ENCODE measurements around the gene TMBIM1.

The TMBIM1 gene

DNA sequence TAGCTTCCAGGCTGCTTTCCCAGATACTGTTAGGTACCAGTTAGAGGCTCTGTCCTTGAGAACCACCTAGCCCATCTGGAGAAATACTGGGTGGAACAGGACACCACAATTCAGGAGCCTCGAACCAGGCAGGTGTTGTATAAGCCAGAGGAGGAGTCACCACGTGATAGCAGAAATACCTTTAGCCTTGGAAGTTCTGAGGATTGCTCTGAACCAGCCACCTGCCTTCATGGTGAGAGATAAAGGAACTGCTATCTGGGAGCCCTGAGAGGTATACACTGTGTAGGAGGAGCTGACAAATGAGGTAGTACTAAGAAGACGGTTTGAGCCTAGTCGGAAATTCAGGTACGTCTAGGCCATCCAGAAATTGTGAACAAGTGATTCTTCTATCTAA lies 39.1 kb downstream of the TMBIM1 start:
- DNase-seq: no peak

- DNase-seq: no peak
These were observed 39.6 kb downstream of the TMBIM1 start for GRCh38 chr2:218252509-218253231.

DNA sequence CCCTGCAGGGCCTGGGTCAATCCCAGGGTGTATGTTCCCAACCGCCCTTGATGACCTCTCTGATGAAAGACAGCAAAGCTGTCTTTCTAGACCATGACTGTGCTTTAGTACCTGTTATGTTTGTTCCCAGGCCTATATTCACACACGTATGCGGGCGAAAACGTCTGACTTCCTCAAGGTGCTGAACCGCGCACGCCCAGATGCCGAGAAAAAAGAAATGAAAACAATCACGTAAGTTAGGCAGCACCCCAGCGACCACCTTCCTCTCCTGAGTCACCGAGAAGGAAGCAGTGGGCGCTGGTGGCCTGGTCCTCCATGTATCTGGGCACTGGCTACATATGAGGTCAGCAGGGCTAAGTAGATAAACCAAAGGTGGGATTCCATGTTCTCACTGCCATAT lies 42.6 kb downstream of the TMBIM1 start:
- DNase-seq: no peak

DNA sequence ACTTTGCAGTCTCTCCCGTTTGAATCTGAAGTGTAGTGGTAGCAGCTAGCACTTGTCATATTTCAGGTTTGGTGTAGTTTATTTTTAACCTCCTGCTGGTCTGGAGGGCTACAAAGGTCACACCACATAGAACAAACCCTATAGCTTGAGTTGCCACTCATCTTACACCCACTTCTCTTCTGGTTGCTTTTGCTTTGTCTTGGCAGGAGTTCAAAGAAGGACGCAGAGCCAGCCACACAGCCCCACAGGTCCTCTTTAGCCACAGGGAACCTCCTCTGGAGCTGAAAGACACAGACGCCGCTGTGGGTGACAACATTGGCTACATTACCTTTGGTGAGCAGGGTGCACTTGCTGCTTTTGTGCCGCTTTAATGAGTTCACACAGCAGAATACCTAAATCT lies 47.1 kb downstream of the TMBIM1 start:
- DNase-seq: no peak

DNA sequence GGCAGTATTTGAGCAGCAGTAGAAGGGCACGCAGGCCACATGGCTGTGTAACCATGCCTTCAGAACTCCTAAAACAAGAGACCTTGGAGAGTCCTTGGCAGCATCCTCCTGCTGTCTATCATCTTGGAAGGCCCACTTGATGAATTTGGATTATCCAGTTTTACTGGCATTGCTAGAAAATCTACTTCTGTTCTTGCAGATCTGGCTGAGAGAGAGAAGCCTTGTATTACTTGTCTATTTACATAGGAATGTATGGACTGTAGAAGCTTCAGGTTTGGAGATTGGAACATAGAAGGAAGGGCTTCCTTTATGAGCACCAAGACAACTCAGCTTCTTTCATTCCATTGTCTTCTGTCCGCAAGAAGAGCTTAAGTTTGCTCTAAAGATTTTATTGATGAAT lies 47.6 kb downstream of the TMBIM1 start:
- no peak for DNase-seq

DNA sequence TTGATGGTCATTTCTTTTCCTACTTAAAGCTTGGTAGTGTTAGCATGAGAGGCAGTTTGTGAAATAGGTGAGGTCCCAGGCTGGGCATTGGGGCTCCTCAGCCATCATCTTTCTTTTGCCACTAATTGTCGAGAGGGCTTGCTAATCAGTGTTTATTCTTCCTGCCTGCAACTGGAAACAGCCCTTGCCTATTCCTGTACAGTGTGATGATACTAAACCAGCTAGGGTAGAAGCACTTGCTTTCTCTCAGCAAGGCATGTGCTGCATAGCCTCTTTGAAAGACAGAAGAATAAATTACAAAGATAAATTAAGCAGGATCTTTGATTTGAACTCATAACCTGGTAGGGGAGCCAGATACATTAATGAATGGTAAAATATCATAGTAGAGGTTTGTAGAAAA lies 48.1 kb downstream of the TMBIM1 start:
- no peak for DNase-seq

DNA sequence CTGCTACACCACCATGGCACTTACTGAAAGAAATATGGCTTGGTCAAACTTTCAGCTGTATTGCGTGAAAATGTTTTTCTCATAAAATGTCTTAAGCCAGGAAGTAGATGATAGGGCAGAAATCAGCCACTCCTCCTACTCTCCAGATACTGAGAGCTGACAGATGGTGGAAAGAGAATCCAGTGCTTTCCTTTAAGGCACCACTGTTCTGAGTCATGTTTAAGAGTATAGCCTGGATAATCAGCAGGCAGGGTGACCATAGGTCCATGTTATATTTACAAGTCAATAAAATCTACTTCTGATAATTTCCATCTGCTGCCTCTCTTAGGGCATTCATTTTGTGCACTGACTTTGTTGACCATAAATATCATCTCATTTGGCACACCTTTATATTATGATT lies 53.4 kb downstream of the TMBIM1 start:
- peak; percentile 10 for DNase-seq

GRCh38 chr2:218236829-218237228 lies 55.5 kb downstream of the TMBIM1 start:
- no peak for DNase-seq

GRCh38 chr2:218235017-218235416 lies 57.3 kb downstream of the TMBIM1 start:
- DNase-seq: no peak

DNA sequence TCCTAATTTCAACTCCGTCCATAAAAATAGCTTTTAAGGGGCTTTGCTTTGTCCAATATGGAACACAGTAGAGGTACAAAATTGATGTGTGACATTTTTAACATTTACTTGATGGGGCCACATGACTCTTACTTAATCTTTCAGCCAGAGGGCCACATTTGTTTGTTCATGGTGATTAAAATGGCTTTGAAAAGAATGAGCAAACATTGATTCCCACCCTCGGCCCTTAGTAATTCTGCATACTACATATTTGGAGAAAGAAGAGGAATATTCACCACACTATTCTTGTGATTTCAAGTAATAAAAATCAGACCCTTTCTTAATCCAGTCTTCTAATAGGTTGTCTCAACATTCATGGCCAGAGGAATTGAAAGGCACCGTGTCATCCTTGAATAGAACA lies 57.8 kb downstream of the TMBIM1 start:
- DNase-seq: no peak

GRCh38 chr2:218233543-218233942 lies 58.8 kb downstream of the TMBIM1 start:
- DNase-seq: no peak

DNA sequence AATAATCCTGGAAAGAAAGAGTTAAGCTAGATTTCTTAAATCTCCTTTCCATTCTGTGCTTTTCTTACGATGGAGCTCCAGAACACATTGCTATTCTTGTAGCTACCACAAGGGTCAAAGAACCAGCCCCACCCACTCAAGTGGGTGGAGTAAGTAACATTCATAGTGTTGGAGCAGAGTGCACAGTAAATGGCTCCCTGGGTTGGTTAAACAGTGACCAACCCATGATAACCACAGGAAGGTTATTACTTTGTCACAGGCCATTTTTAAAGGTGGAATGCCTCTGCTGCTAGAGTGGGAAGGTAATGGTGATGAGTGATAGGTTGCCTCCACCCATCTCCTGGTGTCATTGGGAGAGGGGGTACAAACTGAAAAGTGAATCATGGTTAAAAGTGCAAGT lies 61.4 kb downstream of the TMBIM1 start:
- DNase-seq: no peak

DNA sequence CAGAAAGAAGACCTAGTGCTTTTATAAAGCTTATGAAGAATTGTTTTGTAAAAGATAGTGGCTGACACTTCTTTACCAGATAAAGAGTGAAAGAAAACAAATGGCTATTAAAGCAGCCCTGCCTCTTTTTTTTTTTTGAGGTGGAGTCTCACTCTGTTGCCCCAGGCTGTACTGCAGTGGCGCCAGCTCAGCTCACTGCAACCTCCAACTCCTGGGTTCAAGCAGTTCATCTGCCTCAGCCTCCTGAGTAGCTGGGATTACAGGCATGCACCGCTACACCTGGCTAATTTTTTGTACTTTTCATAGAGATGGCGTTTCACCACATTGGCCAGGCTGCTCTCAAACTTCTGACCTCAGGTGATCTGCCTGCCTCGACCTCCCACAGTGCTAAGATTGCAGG lies 62.5 kb downstream of the TMBIM1 start:
- no peak for DNase-seq

DNA sequence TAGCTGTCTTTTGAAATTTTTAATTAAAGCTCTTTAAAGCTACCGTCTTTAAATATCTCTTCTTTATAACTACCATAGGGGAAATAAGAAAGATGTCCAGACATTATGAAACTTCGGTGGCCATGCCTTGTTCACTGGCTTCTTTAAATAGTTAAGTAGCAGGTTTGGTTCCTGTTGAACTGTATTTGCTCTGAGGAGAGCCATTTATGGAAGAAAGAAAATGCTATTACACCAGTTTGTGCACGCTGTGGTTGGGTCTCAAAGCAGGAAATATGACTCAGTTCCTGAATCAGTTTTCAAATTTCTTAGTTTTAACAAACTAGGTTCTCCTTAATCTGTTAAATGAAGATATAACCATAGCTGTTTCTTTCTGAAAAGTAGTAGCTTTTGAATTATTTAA lies 63.1 kb downstream of the TMBIM1 start:
- no peak for DNase-seq

DNA sequence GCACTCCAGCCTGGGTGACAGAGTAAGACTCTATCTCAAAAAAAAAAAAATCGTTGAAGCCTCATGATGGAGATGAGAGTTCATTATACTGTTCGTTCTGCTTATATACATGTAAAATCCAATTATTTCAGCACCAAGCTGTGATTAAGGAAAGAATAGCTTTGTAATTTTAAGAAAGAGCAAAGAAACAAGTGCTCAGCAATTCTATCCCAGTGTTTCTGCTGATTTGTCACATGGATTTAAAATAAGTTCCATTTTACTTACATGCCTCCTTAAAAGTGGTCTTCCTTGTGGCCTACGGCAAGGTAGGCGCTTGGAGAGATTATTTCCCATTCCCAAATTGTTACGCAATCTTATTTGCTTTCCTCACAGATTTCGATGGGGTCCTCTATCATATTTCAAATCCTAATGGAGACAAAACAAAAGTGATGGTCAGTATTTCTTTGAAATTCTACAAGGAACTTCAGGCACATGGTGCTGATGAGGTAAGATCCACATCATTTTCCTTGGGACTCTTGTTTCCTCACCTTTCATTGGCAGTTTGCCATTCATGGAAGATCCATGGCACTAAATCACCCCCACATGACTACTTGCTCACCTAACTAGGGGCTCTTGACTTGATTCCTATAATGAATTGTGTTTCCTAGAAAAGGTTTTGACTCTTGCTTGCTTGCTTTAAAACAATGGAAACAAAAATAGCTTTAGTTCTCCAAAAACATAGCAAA lies 63.8 kb downstream of the TMBIM1 start:
- DNase-seq: no peak

- no peak for DNase-seq
These were observed 65.4 kb downstream of the TMBIM1 start for GRCh38 chr2:218226903-218227302.

Measured in DMS 273 treated with DMSO at 0.1 percent for 48 hours (cell line).